ENCODE measurements around the gene VPS45. TPM values are rescaled to one million over a fixed set of nuclear protein-coding genes. Genes with fewer than 3 reads are reported as not detected.
A peak's percentile ranks its signal among the peaks of the same experiment; 100 is the strongest.

Gene VPS45
- total RNA-seq, 1 donor from 2014 or later: 11.3 TPM

- Histone ChIP-seq H3K27ac (peak overlapping the region; percentile 84 to 98), H3K27me3 (no peaks in the 10 kb centered on the region), H3K9me3 (no peaks in the 10 kb centered on the region), H3K4me3 (no peak overlapping the region), H3K4me1 (peaks cover 18 to 34% of the 10 kb centered on the region in 2 donors), H3K36me3 (peaks cover 4 to 5% of the 10 kb centered on the region in 2 donors)
- TF ChIP-seq, protein P1, sequence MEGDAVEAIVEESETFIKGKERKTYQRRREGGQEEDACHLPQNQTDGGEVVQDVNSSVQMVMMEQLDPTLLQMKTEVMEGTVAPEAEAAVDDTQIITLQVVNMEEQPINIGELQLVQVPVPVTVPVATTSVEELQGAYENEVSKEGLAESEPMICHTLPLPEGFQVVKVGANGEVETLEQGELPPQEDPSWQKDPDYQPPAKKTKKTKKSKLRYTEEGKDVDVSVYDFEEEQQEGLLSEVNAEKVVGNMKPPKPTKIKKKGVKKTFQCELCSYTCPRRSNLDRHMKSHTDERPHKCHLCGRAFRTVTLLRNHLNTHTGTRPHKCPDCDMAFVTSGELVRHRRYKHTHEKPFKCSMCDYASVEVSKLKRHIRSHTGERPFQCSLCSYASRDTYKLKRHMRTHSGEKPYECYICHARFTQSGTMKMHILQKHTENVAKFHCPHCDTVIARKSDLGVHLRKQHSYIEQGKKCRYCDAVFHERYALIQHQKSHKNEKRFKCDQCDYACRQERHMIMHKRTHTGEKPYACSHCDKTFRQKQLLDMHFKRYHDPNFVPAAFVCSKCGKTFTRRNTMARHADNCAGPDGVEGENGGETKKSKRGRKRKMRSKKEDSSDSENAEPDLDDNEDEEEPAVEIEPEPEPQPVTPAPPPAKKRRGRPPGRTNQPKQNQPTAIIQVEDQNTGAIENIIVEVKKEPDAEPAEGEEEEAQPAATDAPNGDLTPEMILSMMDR (IDR thresholded peaks at IDR 0.05): no peak
- intact Hi-C loops (cut with DNase I): loop anchor here (5.0 kb wide), 2 partner anchors 152 to 202 kb away; partner anchors contain the start of gene OTUD7B
- DNase-seq (ENCODE audit: low spot score in 2 of 2): no peak
These were observed 97.2 kb downstream of the VPS45 start for GRCh38 chr1:150164779-150165178.

DNA sequence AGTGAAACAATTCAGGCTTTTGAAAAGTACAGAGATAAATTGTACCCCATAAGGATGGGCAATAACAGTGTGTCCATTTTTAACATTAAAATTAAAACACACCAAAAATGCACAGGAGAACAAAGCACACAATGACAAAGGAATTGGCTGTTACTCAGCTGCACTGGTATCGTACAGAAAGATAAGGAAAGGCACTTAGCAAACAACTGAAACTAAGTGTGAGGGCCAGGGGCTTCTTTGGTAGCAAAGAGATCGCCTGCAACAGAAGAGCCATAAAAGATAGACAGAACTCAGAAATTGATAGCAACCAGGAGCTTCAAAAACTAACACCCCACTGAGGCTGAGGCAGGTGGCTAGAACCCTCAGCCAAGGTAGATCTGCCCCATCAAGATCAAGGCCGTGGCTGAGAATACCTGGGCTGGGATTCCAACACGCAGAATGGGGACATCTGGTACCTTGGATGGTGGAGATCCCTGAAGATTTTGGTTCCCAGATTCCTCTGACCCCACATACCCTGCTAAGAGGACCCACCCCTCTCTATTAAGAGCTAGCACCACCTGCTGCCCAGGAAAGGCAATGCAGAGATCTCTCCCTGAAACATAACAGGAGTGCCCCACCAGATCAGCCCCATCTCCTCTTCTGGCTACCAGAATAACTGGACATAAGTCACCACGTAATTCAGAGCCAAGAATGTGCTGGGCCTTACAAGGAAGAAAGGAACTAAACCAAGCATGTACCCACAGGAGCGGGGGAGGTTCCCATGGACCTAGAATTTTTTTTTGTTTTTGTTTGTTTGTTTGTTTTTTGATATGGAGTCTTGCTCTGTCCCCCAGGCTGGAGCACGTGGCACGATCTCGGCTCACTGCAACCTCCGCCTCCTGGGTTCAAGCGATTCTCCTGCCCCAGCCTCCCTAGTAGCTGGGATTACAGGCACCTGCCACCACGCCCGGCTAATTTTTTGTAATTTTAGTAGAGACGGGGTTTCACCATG is 98.3 kb downstream of the VPS45 start:
- no peaks in the 10 kb centered on the region for H3K36me3 ChIP-seq
- no peaks in the 10 kb centered on the region for H3K9me3 ChIP-seq
- DNase-seq (ENCODE audit: low spot score in 2 of 2): no peak
- H3K27me3 ChIP-seq: no peaks in the 10 kb centered on the region
- H3K27ac ChIP-seq: peak overlapping the region; percentile 84 to 98
- H3K4me3 ChIP-seq: no peak overlapping the region
- intact Hi-C loops (cut with DNase I): loop anchor here (5.0 kb wide), 2 partner anchors 154 to 204 kb away; partner anchors contain the start of gene OTUD7B
- H3K4me1 ChIP-seq: peaks cover 18 to 30% of the 10 kb centered on the region in 2 donors
- TF ChIP-seq, protein P1 (IDR thresholded peaks at IDR 0.05): peak; percentile 55 to 76 (median 60)

DNA sequence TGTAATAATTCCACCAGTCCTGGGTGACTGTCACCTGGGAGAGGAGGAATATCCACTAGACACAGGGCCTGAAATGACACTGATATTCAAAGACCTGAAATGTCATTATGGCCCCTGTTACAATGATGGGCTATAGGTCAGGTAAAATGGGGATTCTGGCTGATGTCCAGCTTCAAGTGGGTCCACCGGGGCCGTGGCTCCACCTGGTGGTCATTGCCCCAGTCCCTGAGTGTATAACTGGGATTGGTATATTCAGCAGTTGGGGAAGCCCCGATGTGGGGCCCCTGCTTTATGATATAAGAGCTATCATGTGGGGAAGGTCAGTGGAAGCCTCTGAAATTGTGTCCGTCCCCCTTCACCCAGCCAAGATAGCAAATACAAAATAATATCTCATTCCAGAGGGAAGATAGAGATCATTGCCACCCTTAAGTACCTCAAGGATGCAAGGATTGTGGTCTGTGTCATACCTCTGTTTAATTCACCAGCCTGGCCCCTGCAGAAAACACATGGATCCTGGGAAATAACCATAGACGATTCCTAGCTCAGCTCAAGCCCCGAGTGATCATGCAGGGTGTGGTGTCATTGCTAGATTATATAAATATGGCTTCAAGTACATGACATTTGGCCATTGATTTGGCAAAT is 101.5 kb downstream of the VPS45 start:
- peak in 1 of 2 donors; percentile 87 for DNase-seq (ENCODE audit: low spot score in 2 of 2)

GRCh38 chr1:150171801-150172200 is 104.2 kb downstream of the VPS45 start:
- no peak for DNase-seq (ENCODE audit: low spot score in 2 of 2)
- no peak overlapping the region for H3K4me3 ChIP-seq
- H3K9me3 ChIP-seq: no peaks in the 10 kb centered on the region
- intact Hi-C loops (cut with DNase I): no loop called here
- H3K36me3 ChIP-seq: no peaks in the 10 kb centered on the region
- no peak overlapping the region for H3K27ac ChIP-seq
- peaks cover 0 to 4% of the 10 kb centered on the region in 2 donors for H3K4me1 ChIP-seq
- TF ChIP-seq, protein P1 (IDR thresholded peaks at IDR 0.05): no peak
- H3K27me3 ChIP-seq: no peaks in the 10 kb centered on the region

More for the DNA sequence above, 101.5 kb downstream of the VPS45 start:
- no peak overlapping the region for H3K27ac ChIP-seq
- no peaks in the 10 kb centered on the region for H3K36me3 ChIP-seq
- TF ChIP-seq, protein P1 (IDR thresholded peaks at IDR 0.05): peak; percentile 72 to 85 (median 81)
- no peak overlapping the region for H3K4me3 ChIP-seq
- H3K9me3 ChIP-seq: no peaks in the 10 kb centered on the region
- H3K4me1 ChIP-seq: peaks cover 4 to 8% of the 10 kb centered on the region in 2 donors
- no peaks in the 10 kb centered on the region for H3K27me3 ChIP-seq
- intact Hi-C loops (cut with DNase I): loop anchor here (2.0 to 5.0 kb wide), 3 partner anchors 94 to 207 kb away; partner anchors contain the start of gene OTUD7B

- Histone ChIP-seq H3K4me3 (no peak overlapping the region), H3K27ac (no peak overlapping the region), H3K9me3 (no peaks in the 10 kb centered on the region), H3K27me3 (no peaks in the 10 kb centered on the region), H3K36me3 (no peaks in the 10 kb centered on the region), H3K4me1 (peaks cover 0 to 4% of the 10 kb centered on the region in 2 donors)
- intact Hi-C loops (cut with DNase I): no loop called here
- TF ChIP-seq, protein P1 (IDR thresholded peaks at IDR 0.05): no peak
- DNase-seq (ENCODE audit: low spot score in 2 of 2): no peak
These were observed 105.6 kb downstream of the VPS45 start for GRCh38 chr1:150173141-150173585.
